ENCODE results near the gene MAS1L. TPM values are rescaled to one million over a fixed set of nuclear protein-coding genes. Genes with fewer than 3 reads are reported as not detected.

The MAS1L gene
- total RNA-seq, 1 experiment from 2014 or later = not detected

- H3K4me2 ChIP-seq (ENCODE audit: insufficient read depth, insufficient read length, low read length) = no peak overlapping the region
- H2AK5ac ChIP-seq (ENCODE audit: insufficient read length, low read length) = no peak overlapping the region
- no peak overlapping the region for H3K9ac ChIP-seq (ENCODE audit: extremely low read depth, insufficient read length, low read length)
- no peaks in the 10 kb centered on the region for H3K23me2 ChIP-seq (ENCODE audit: insufficient read length, low read depth, low read length, poor library complexity, severe bottlenecking)
- no peak overlapping the region for H3K27ac ChIP-seq (ENCODE audit: insufficient read length, low read depth, low read length)
- H3K14ac ChIP-seq (ENCODE audit: insufficient read depth, low read length) = no peak overlapping the region
- DNase-seq = no peak
- no peak overlapping the region for H4K91ac ChIP-seq (ENCODE audit: insufficient read length, low read depth, low read length)
- H3K18ac ChIP-seq (ENCODE audit: insufficient read length, low read depth, low read length) = no peak overlapping the region
- H2BK120ac ChIP-seq (ENCODE audit: low read depth, low read length, poor library complexity, severe bottlenecking) = no peak overlapping the region
- no peak overlapping the region for H4K8ac ChIP-seq (replicated peaks; ENCODE audit: insufficient read length, low read depth, low read length)
- no peak overlapping the region for H2AFZ ChIP-seq (ENCODE audit: low read length)
- Mint-ChIP-seq H3K27me3 (ENCODE audit: low read depth) (no peaks in the 10 kb centered on the region; the same call in 1 of the 2 replicates), H3K9me3 (no peaks in the 10 kb centered on the region; a peak in 1 of 5 replicates), H3K4me1 (peaks cover 0 to 8% of the 10 kb centered on the region in 2 experiments; a peak in 3 of 4 replicates), H3K36me3 (ENCODE audit: insufficient read depth in 1 of 3, low read depth in 3 of 3) (no peaks in the 10 kb centered on the region), H3K4me3 (no peak overlapping the region), H3K27ac (no peak overlapping the region)
- no peaks in the 10 kb centered on the region for H3K79me2 ChIP-seq (ENCODE audit: insufficient read depth, low read length)
- H3K56ac ChIP-seq (ENCODE audit: insufficient read length, low read depth, low read length) = no peak overlapping the region
- TF ChIP-seq, protein P1, sequence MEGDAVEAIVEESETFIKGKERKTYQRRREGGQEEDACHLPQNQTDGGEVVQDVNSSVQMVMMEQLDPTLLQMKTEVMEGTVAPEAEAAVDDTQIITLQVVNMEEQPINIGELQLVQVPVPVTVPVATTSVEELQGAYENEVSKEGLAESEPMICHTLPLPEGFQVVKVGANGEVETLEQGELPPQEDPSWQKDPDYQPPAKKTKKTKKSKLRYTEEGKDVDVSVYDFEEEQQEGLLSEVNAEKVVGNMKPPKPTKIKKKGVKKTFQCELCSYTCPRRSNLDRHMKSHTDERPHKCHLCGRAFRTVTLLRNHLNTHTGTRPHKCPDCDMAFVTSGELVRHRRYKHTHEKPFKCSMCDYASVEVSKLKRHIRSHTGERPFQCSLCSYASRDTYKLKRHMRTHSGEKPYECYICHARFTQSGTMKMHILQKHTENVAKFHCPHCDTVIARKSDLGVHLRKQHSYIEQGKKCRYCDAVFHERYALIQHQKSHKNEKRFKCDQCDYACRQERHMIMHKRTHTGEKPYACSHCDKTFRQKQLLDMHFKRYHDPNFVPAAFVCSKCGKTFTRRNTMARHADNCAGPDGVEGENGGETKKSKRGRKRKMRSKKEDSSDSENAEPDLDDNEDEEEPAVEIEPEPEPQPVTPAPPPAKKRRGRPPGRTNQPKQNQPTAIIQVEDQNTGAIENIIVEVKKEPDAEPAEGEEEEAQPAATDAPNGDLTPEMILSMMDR (conservative IDR thresholded peaks at IDR 0.05) = no peak
- no peaks in the 10 kb centered on the region for H4K20me1 ChIP-seq (ENCODE audit: control insufficient read depth, insufficient read depth, insufficient read length)
- H4K5ac ChIP-seq (ENCODE audit: insufficient read length, low read depth, low read length) = no peak overlapping the region
- no peaks in the 10 kb centered on the region for H3K27me3 ChIP-seq (ENCODE audit: insufficient read depth, low read length)
- no peaks in the 10 kb centered on the region for H3K4me1 ChIP-seq (ENCODE audit: insufficient read depth, low read length)
- H3K4ac ChIP-seq (ENCODE audit: low read depth, low read length) = no peak overlapping the region
- no peak overlapping the region for H2BK15ac ChIP-seq (ENCODE audit: low read depth, low read length)
- H2BK20ac ChIP-seq (ENCODE audit: low read depth, low read length, poor library complexity, severe bottlenecking) = no peak overlapping the region
- no peak overlapping the region for H2BK5ac ChIP-seq (ENCODE audit: insufficient read length, low read length)
- H3T11ph ChIP-seq (ENCODE audit: low read length) = no peak overlapping the region
- H2BK12ac ChIP-seq (ENCODE audit: insufficient read length, low read depth, low read length) = no peak overlapping the region
- H3K9me3 ChIP-seq (ENCODE audit: control insufficient read depth, low read depth, low read length) = no peaks in the 10 kb centered on the region
- no peak overlapping the region for H3K23ac ChIP-seq (ENCODE audit: insufficient read length, low read depth, low read length)
- no peaks in the 10 kb centered on the region for H3K79me1 ChIP-seq (ENCODE audit: insufficient read depth, low read depth, low read length, poor library complexity, severe bottlenecking)
Measured at GRCh38 chr6:29488874-29489273, 1.1 kb upstream of the MAS1L start.
